Stimulated activated CD4-positive, alpha-beta T cell treated with anti-CD3 and anti-CD28 coated beads, Interleukin-2, amount 100 ng/mL, for 48 hours (primary cell): ENCODE data around the gene RAPGEF4.
"Not testable (repeated sequence)": the region's sequence is repeated elsewhere in the genome, so short reads cannot be mapped to it uniquely, and the experiment has no call there.

ENCODE experiments used
- DNase-seq, 2 donors: peaks; one replicate each; pipeline ENCODE4 v3.0.0-alpha.2; 2020

RAPGEF4 gene

DNA sequence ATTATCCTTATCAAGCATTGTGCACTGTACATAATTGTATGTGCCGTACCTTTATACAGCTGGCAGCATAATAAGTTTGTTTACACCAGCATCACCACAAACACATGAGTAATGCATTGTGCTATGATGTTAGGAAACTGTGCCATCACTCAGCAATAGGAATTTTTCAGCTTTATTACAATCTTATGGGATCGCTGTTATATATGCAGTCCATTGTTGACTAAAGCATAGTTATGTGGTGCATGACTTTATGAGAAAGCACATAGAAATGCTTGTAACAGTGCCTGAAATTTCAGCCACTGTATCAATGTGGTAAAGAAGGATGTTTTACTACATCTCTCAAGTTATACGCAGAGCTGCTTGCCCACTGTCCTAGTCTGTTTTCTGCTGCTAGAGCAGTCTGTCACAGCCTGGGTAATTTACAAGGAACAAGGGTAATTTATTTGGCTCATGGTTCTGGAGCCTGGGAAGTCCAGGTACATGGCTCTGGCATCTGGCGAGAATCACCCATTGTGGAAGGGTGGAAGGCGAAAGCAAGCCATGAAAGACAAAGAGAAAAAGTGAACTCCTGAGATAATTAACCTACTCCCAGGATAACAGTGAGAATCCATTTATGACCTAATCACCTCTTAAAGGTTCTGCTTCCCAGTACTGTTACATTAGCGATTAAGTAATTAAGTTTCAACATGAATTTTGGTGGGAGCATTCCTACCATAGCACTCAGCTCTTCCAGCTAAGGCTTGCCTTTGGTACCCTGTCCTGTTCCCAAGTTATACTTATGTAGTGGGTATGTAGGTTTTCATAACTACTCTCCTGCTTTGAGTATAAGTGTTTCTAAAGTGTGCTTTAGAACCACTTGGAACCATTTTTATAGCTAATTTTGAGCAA is 344.6 kb downstream of the RAPGEF4 start:
- no peak for DNase-seq

DNA sequence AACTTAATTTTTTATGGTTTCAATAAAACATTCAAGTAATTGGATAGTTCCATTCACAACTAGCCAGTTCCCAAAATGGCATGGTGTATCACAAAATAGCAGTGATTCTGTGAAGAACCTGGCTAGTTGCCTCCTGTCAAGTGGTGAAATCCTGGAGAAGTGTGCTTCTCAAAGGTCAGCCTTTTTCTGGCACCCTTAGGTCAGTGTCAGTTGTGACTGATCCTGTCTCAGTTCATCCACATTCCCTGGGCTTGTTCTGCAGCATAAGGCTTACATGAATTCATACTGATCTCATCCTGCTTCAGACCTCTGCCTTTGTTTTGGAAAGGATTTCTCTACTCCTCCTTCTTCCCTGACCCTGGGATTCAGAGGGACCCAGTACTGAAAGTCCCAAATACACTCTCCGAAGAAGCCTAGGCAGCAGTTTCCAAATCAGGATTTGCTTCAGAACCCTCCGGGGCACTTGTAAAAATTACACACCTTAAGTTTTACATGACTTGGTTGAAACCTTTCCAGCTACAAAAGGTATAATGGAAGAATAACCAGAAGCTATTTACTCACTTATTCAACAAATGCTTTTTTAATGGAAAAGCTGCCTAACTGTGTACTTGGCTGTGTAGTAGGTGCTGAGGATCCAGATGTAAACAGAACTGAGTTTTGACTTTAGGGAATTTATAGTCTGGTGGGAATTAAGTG is 351.0 kb downstream of the RAPGEF4 start:
- no peak for DNase-seq

DNA sequence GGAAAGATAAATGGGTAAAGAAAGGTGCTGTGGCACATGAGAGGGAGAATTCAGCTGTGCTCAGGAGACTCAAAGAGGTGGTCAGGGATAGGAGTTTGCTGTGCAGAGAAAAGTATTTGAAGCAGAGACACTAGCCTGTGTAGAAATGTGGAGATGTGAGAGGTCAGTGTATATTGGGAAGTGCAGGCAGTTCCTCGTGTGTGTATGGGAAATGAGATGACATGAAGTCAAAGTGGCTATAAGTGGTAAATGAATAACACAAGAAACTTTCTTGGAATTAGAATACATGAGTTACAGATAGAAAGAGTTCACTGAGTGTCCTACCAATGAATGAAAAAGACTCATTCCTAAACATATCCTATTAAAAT is 351.6 kb downstream of the RAPGEF4 start:
- no peak for DNase-seq

DNA sequence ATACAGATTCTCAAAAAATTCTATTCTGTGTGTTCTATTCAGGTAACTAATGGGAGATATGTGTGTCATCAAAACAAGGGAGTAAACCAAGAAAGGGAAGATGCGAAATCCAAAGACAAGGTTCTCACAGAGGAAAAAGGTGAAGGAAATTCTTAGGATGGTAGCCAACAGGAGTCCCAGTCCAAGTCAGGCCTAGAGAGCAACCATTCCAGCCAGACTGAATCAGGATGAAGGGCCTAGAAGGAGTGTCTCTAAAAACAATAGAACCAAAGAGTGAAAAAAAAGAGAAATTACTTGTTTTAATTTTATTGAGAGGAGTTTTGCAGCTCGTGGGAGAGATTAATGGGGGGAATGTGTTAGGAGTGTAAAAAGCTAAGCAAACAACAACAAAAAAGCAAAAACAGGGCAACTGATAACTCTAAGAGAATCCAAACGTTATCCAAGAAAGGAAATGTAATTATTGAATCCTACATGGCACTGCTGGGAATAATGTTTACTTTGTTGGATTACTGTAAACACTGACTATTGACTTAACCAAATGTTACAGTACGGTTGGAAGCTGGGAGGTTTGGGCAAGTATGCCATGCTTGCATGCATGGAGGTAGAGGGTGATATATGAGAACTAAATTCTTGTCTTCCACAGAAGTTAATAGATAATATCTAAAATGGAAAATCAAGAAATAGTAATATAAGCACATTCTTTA is 352.3 kb downstream of the RAPGEF4 start:
- no peak for DNase-seq

DNA sequence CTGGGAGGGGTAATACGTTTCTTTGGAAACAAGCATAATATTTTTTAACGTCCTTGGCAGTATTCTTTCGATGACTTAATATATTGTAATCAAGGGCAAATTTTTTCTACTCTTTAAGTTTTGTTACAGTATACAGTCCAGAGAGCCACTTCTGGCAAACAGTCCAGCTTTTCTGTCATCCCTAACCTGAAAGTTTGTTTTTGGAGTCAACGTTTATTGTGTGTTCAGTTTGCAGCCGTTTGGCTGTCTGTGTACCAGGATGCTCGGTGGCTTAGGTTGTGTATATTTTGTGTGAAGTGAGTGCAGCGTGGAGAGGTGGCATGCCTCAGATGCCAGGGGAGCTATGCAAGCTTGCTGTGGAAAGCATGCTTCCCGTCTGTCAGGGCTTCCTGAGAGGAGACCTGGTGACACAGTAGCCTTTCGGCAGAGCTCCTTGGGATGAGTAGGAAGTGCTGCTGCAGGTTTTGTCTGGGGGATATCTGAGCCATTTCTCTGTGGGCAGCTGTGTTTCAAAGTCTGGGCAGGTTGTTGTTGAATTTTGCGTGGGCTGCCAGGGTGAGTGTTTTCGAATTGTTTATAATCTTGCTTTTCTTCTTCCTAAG is 354.7 kb downstream of the RAPGEF4 start:
- DNase-seq: no peak

DNA sequence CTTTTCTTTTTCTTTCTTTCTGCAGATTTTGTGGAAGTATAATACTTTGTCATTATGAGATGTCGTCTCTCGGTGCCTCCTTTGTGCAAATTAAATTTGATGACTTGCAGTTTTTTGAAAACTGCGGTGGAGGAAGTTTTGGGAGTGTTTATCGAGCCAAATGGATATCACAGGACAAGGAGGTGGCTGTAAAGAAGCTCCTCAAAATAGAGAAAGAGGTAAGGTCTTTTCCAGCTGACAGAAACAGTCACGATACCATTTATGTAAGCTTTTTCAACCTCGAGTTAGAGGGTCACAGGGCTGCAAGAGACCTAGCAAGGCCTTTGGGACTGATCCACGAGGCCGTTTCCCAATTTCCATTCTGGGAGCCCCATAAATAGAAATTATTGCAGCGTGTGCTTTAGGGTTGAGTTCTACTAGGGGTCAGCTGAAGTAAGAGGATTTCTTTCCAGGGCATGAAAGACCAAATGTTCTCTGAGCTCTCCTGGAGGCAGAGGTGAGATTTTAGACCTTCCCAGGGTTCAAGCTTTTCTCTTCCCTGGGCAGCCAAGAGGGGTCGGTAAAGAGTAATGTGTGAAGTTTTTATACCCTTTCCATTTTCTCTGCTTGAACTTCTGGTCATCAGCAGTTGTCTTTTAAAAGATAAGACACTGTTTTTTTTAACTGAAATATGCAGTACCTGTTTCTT is 355.5 kb downstream of the RAPGEF4 start:
- no peak for DNase-seq

DNA sequence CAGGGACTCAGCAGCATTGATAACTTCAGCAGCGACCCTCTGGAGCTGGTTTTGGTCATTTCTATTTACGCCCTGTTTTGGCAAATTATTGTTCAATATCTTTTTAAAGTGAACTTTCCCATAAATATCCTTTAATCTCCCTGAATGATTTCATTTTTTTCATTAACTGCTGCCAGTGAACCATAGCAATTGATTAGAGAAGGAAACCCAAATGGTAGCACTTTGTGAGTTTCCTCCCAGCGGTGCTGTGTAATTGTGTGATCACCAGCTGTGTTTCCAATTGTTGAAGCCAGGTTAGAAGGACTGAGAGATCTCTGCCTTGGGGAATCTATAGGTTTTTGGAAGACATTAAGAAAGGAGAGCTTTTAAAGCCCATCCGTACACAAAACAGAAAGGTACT is 356.3 kb downstream of the RAPGEF4 start:
- no peak for DNase-seq

DNA sequence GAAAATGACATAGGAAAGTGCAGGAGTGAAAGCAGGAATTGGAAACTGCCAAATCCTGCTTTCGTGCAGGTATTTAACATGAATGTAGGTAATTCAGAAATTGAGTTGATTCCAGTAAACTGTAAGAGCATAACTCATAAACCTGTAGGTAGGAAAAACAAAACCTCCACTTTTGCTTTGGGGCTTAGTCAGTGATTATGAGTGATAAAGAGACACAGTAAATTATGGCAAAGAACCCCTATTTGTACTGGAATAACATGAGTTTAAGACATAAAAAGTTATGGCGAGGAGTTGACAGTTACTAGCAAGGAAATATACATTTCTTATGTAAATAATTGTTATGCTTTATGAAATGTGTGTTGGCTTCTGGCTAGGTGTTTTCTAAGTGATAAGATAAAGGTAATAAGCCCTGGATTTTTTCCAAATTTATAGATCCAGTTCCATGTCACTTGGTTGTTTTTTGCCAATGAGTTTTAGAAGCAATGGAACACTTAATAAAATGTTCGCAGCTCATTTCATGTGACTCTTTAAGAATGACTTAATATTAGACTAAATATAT is 357.3 kb downstream of the RAPGEF4 start:
- DNase-seq: no peak

DNA sequence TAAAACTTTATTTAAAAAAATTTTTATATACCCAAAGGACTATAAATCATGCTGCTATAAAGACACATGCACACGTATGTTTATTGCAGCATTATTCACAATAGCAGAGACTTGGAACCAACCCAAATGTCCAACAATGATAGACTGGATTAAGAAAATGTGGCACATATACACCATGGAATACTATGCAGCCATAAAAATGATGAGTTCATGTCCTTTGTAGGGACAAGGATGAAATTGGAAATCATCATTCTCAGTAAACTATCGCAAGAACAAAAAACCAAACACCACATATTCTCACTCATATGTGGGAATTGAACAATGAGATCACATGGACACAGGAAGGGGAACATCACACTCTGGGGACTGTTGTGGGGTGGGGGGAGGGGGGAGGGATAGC is 358.0 kb downstream of the RAPGEF4 start:
- not testable (repeated sequence) for DNase-seq

DNA sequence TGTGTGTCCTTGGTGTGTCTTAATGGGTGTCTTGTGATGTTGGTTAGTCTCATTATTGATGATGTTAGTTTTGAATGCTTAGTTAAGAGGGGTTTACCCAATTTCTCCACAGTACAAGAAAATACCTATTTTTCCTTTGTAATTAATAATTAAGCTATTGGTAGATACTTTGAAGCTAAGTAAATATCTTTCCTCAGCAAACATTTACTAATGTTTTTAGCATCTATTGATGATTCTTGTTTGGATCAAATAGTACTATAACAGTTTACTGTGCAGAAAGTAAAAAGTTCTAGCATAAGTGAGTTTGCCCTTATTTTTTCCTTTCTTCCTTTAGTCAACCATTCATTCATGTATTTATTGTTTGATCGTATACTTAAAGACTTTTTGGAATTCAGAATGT is 359.1 kb downstream of the RAPGEF4 start:
- no peak for DNase-seq

DNA sequence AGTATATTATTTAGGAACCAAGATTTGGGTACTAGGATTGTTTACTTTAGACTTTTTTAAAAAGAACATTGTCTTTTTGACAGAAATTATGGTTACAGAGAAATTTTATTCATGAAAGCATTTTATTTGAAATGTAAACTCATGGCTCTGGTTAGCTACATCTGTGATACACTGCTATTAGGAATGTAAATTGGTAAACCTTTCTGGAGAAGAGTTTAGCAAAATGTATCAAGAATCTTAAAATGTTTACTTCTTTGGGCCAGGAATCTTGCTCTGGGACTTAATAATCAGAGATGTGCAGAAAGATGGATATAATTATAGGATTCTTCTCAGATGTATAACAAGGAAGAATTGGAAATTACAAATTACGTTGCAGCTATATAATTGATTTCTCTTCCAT is 359.7 kb downstream of the RAPGEF4 start:
- no peak for DNase-seq

DNA sequence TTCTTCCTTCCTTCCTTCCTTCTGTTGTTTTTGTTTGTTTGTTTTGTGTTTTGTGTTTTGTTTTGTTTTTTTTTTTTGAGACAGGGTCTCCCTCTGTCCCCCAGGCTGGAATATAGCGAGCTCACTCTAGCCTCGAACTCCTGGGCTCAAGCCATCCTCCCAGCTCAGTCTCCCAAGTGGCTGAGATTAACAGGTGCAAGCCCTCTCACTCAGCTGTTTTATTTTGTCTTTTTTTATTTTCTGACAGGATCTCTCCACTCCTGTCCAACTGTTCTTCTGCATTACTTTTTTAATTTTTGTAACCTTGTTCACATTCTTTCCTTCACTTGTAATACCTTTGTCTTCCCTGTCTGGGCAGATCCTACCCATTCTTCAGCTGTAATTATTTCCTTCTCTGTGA is 363.6 kb downstream of the RAPGEF4 start:
- no peak for DNase-seq

DNA sequence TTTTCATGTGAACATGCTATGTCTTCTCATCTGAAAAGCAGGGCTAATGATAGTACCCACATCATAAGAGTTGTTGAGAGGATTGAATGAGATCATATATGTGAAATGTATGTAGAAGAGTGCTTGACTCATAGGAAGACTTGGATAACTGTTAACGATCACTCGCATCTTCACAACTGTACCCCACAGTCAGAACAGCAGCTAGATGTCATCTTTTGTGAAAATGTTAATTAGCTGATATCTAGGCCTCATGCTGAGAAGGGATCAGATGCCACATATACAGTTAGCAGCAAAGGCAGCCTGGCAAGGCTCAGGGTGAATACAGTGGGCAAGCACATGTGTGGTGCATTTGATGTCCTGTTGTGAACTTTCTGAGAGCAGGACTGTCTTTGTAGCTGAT is 364.2 kb downstream of the RAPGEF4 start:
- no peak for DNase-seq

DNA sequence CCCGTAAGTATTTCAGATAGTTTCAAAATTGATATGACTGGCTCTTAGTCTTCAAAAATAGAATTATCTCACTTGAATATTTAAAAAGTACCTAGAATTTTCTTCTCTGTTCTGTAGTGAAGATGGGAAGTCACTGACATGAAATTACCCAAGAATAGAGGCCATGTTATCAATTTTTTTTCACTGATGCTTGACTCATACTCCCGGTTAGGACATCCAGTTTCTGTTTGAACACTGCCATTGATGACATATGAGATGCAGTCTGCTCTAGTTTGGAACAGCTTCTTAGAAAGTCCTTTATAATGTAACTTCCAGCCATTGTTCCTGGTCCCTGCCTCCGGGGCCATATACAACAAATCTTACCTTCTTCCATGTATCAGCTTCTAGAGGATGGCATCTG is 366.0 kb downstream of the RAPGEF4 start:
- no peak for DNase-seq
